HepG2 (cell line): Measurements from ENCODE around the gene FMNL1. TPM values are rescaled to one million over a fixed set of nuclear protein-coding genes. Genes with fewer than 3 reads are reported as not detected.

ENCODE experiments used
- CBFB ChIP-seq: sonication (generic); formaldehyde crosslinking; IDR thresholded peaks from 2 replicates; pipeline ENCODE4 v1.4.0; 2020; ENCODE audit warnings: missing genetic modification reagents
- DMTF1 ChIP-seq: sonication (generic); formaldehyde crosslinking; IDR thresholded peaks from 2 replicates; pipeline ENCODE4 v1.4.0; 2020; ENCODE audit warnings: mild to moderate bottlenecking, missing genetic modification reagents
- ETV5 ChIP-seq: IDR thresholded peaks from 2 replicates; pipeline ENCODE4 v1.6.1; 2018; ENCODE audit warnings: missing biosample characterization, missing genetic modification reagents, inconsistent platforms, borderline replicate concordance
- FLYWCH1 ChIP-seq: sonication (generic); formaldehyde crosslinking; IDR thresholded peaks from 2 replicates; pipeline ENCODE4 v1.8.1; 2023; ENCODE audit warnings: mild to moderate bottlenecking, missing genetic modification reagents
- MIXL1 ChIP-seq: IDR thresholded peaks from 2 replicates; pipeline ENCODE4 v1.6.1; 2016
- PLRG1 ChIP-seq: fragments of 450-650 bp; conservative IDR thresholded peaks from 2 replicates; pipeline ENCODE4 v1.6.1; 2016
- RBFOX2 ChIP-seq: fragments of 200-400 bp; formaldehyde crosslinking; IDR thresholded peaks from 2 replicates; pipeline ENCODE4 v1.6.1; 2017; ENCODE audit warnings: low read depth, mild to moderate bottlenecking, low read length
- SAP130 ChIP-seq: IDR thresholded peaks from 2 replicates; pipeline ENCODE4 v1.6.1; 2016; ENCODE audit warnings: low read depth
- TCF7 ChIP-seq: sonication (generic); IDR thresholded peaks from 2 replicates; pipeline ENCODE4 v1.6.1; 2016; ENCODE audit warnings: antibody characterized with exemption, low read depth
- TRIM24 ChIP-seq: sonication (generic); formaldehyde crosslinking; IDR thresholded peaks from 2 replicates; pipeline ENCODE4 v1.8.0; 2022; ENCODE audit warnings: mild to moderate bottlenecking, missing genetic modification reagents
- XBP1 ChIP-seq: sonication (generic); formaldehyde crosslinking; IDR thresholded peaks from 2 replicates; pipeline ENCODE4 v1.5.0; 2020; ENCODE audit warnings: missing genetic modification reagents
- YEATS4 ChIP-seq: sonication (generic); formaldehyde crosslinking; IDR thresholded peaks from 2 replicates; pipeline ENCODE4 v1.4.0; 2020; ENCODE audit warnings: missing genetic modification reagents, borderline replicate concordance
- ZNF589 ChIP-seq: sonication (generic); formaldehyde crosslinking; conservative IDR thresholded peaks from 2 replicates; pipeline ENCODE4 v1.8.0; 2022; ENCODE audit warnings: mild to moderate bottlenecking, moderate library complexity, missing genetic modification reagents
- ZNF770 ChIP-seq: sonication (generic); formaldehyde crosslinking; IDR thresholded peaks from 2 replicates; pipeline ENCODE4 v1.5.0; 2020; ENCODE audit warnings: mild to moderate bottlenecking, missing genetic modification reagents
- ZNF816 ChIP-seq: sonication (generic); formaldehyde crosslinking; IDR thresholded peaks from 2 replicates; pipeline ENCODE4 v1.8.0; 2022; ENCODE audit warnings: missing genetic modification reagents, mild to moderate bottlenecking, borderline replicate concordance
- polyA plus RNA-seq, 8 experiments: library from polyadenylated mRNA; depleted of rRNA in 3 of 8; stranded (reverse) in 7 of 8; unstranded in 1 of 8; fragments of >200 nt; fragmentation: Illumina TruSeq in 4 of 8; extraction: Trizol in 4 of 8; gene quantifications; 2 replicates each; pipeline versions ENCODE4 v1.2.1 to v1.2.3, GENCODE V29; 2011 to 2016; ENCODE audit warnings: low read depth in 4 of 8, missing spikeins in 1 of 8, mixed read lengths in 1 of 8; ENCODE audit not compliant: insufficient read depth in 1 of 8
- total RNA-seq, 5 experiments: library from RNA; depleted of rRNA; stranded (reverse); fragments of >200 nt; fragmentation: Illumina TruSeq; extraction: Trizol; gene quantifications; 2 replicates each; pipeline ENCODE4 v1.2.3, GENCODE V29; 2016; ENCODE audit warnings: low read depth in 1 of 5
- TF ChIP-seq, protein P1 (sequence below), 2 experiments: fragments of 450-650 bp in 1 of 2; sonication (generic) in 1 of 2; formaldehyde crosslinking; IDR thresholded peaks; 2 replicates each; pipeline versions ENCODE4 v1.5.0 to v1.8.0; 2020 to 2022; ENCODE audit warnings: mild to moderate bottlenecking in 1 of 2, missing genetic modification reagents in 1 of 2
- TF ChIP-seq, protein P2 (sequence below): sonication (generic); formaldehyde crosslinking; IDR thresholded peaks from 2 replicates; pipeline ENCODE4 v1.8.1; 2023; ENCODE audit warnings: mild to moderate bottlenecking, inconsistent platforms, moderate library complexity, missing genetic modification reagents, borderline replicate concordance
- TF ChIP-seq, protein P3 (sequence below): sonication (generic); formaldehyde crosslinking; conservative IDR thresholded peaks from 2 replicates; pipeline ENCODE4 v1.8.0; 2022; ENCODE audit warnings: low read depth, missing genetic modification reagents
- TF ChIP-seq, protein P4 (sequence below): IDR thresholded peaks from 2 replicates; pipeline ENCODE4 v1.6.1; 2012; ENCODE audit warnings: inconsistent platforms
- TF ChIP-seq, protein P5 (sequence below): IDR thresholded peaks from 2 replicates; pipeline ENCODE4 v1.6.1; 2018; ENCODE audit warnings: missing genetic modification reagents, mild to moderate bottlenecking, missing compliant biosample characterization

The FMNL1 gene
- total and polyA plus RNA-seq, 2 of the 13 experiments (the other 11 are each of a cell fraction or from before 2014, with no cell fraction given): 0.53 to 0.70 TPM

DNA sequence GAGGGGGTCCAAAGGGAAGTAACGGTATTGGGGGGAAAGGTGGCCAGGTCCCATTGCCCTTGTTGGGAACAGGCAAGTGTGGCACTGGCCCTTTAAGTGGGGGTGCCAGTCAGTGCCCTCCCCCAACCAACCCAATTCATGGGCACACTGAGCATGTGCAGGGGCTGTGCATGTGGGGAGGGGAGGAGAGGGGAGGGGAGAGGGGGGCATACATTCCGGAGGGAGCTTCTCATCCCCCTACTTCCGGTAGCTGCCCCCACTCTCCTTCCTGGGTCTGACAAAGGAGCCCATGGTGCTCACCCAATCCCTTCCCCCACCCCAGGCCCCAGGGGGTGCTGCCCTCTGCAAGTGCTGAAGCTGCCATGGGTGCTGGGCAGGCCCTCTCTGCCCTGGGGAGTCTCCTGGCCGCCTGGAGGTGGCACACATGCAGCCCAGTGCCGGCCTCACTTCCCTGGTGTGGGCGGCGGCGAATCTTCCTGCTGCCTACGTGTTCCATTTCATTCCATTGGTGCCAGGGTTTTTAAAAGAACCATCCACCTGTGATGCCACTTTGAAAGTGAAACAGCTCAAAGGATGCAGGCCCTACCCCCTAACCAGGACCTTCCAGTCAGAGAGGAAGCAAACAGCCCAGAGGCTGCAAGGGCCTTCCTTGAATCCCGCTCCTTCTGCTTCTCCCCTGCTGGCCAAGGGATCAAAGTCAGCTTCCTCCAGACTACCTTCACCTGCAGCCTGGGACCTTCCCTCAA lies 49.0 kb upstream of the FMNL1 start (continued):
- peak; percentile 99 for TF ChIP-seq ETV5 (CRISPR knock-in tag)
- TF ChIP-seq, protein P1, sequence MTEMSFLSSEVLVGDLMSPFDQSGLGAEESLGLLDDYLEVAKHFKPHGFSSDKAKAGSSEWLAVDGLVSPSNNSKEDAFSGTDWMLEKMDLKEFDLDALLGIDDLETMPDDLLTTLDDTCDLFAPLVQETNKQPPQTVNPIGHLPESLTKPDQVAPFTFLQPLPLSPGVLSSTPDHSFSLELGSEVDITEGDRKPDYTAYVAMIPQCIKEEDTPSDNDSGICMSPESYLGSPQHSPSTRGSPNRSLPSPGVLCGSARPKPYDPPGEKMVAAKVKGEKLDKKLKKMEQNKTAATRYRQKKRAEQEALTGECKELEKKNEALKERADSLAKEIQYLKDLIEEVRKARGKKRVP (CRISPR knock-in tag; IDR thresholded peaks at IDR 0.05): peak in 1 of 2 experiments; percentile 33; a peak in 1 of 4 replicates
- no peak for TF ChIP-seq PLRG1
- TF ChIP-seq XBP1 (CRISPR knock-in tag): no peak
- TF ChIP-seq ZNF589 (CRISPR knock-in tag): no peak
- TF ChIP-seq, protein P2, sequence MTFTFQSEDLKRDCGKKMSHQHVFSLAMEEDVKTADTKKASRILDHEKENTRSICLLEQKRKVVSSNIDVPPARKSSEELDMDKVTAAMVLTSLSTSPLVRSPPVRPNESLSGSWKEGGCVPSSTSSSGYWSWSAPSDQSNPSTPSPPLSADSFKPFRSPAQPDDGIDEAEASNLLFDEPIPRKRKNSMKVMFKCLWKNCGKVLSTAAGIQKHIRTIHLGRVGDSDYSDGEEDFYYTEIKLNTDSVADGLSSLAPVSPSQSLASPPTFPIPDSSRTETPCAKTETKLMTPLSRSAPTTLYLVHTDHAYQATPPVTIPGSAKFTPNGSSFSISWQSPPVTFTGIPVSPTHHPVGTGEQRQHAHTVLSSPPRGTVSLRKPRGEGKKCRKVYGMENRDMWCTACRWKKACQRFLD (CRISPR knock-in tag): 0 out of 2 replicates have a peak, but pooled peaks have one; percentile 32
- TF ChIP-seq, protein P3, sequence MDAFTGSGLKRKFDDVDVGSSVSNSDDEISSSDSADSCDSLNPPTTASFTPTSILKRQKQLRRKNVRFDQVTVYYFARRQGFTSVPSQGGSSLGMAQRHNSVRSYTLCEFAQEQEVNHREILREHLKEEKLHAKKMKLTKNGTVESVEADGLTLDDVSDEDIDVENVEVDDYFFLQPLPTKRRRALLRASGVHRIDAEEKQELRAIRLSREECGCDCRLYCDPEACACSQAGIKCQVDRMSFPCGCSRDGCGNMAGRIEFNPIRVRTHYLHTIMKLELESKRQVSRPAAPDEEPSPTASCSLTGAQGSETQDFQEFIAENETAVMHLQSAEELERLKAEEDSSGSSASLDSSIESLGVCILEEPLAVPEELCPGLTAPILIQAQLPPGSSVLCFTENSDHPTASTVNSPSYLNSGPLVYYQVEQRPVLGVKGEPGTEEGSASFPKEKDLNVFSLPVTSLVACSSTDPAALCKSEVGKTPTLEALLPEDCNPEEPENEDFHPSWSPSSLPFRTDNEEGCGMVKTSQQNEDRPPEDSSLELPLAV (CRISPR knock-in tag): no peak
- 0 out of 2 replicates have a peak, but pooled peaks have one; percentile 34 for TF ChIP-seq MIXL1 (CRISPR knock-in tag)
- TF ChIP-seq SAP130 (CRISPR knock-in tag): peak; percentile 81
- TF ChIP-seq, protein P4, sequence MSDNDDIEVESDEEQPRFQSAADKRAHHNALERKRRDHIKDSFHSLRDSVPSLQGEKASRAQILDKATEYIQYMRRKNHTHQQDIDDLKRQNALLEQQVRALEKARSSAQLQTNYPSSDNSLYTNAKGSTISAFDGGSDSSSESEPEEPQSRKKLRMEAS: peak; percentile 64
- TF ChIP-seq TRIM24 (CRISPR knock-in tag): no peak
- TF ChIP-seq RBFOX2: peak; percentile 87
- TF ChIP-seq DMTF1 (CRISPR knock-in tag): no peak
- TF ChIP-seq, protein P5, sequence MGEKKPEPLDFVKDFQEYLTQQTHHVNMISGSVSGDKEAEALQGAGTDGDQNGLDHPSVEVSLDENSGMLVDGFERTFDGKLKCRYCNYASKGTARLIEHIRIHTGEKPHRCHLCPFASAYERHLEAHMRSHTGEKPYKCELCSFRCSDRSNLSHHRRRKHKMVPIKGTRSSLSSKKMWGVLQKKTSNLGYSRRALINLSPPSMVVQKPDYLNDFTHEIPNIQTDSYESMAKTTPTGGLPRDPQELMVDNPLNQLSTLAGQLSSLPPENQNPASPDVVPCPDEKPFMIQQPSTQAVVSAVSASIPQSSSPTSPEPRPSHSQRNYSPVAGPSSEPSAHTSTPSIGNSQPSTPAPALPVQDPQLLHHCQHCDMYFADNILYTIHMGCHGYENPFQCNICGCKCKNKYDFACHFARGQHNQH (CRISPR knock-in tag): peak; percentile 84
- TF ChIP-seq ZNF770 (CRISPR knock-in tag): no peak
- peak; percentile 42; the same call in 1 of the 2 replicates for TF ChIP-seq YEATS4
- no peak for TF ChIP-seq FLYWCH1 (CRISPR knock-in tag)
- peak; percentile 56; the same call in 1 of the 2 replicates for TF ChIP-seq CBFB (CRISPR knock-in tag)
- TF ChIP-seq TCF7: no peak
- TF ChIP-seq ZNF816 (CRISPR knock-in tag): 0 out of 2 replicates have a peak, but pooled peaks have one; percentile 49
